ENCODE data around the gene CRYBG3. TPM values are rescaled to one million over a fixed set of nuclear protein-coding genes. Genes with fewer than 3 reads are reported as not detected.

CRYBG3 gene
- total RNA-seq, 1 experiment from 2014 or later: 5.9 TPM

DNA sequence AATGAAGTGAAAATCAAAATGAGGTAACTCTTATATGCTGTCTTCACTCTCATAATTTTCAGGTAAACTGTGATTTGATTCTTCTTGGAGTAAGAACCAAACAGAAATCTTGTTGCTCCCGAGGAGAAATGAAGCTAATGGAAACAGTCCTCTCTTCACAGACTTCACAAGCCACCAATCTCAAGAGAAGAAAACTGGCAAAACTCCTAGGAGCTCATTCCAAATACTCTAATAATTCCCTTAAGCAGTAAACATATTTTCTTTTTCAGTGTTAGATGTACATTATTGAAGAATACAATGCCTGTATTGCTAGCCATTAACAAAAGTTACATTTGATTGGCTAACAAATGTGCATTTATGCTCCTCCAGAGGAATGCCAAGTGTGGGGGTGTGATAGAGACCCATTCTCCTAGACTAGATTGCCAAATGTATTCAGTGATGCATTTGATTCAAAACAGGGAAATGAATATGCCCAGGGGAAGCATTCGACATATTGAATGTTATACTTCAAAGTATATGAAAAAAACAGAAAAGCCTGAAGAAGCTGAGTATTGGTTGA, 162.2 kb downstream of the CRYBG3 start:
- DNase-seq: no peak
- peaks cover 0 to 8% (median 1%) of the 10 kb centered on the region in 3 experiments; a peak in 3 of 7 replicates for H3K36me3 Mint-ChIP-seq (ENCODE audit: insufficient read depth in 1 of 3, low read depth in 3 of 3)
- H3K9ac ChIP-seq (ENCODE audit: extremely low read depth, insufficient read length, low read length): no peak overlapping the region
- no peaks in the 10 kb centered on the region for H4K20me1 ChIP-seq (ENCODE audit: control insufficient read depth, insufficient read depth, insufficient read length)
- H3K23ac ChIP-seq (ENCODE audit: insufficient read length, low read depth, low read length): no peak overlapping the region
- no peak overlapping the region for H2BK5ac ChIP-seq (ENCODE audit: insufficient read length, low read length)
- H3K18ac ChIP-seq (ENCODE audit: insufficient read length, low read depth, low read length): no peak overlapping the region
- no peak overlapping the region for H3K56ac ChIP-seq (ENCODE audit: insufficient read length, low read depth, low read length)
- no CpG with 5 or more reads among the region's 2 CpGs for WGBS (ENCODE audit: extremely low coverage, insufficient read length, low lambda C conversion rate)
- H3K4me3 Mint-ChIP-seq: no peak overlapping the region
- H3K9me3 ChIP-seq (ENCODE audit: control insufficient read depth, low read depth, low read length): no peaks in the 10 kb centered on the region
- no peak overlapping the region for H2BK15ac ChIP-seq (ENCODE audit: low read depth, low read length)
- H3K4me2 ChIP-seq (ENCODE audit: insufficient read depth, insufficient read length, low read length): no peak overlapping the region
- H4K91ac ChIP-seq (ENCODE audit: insufficient read length, low read depth, low read length): no peak overlapping the region
- TF ChIP-seq, protein P1, sequence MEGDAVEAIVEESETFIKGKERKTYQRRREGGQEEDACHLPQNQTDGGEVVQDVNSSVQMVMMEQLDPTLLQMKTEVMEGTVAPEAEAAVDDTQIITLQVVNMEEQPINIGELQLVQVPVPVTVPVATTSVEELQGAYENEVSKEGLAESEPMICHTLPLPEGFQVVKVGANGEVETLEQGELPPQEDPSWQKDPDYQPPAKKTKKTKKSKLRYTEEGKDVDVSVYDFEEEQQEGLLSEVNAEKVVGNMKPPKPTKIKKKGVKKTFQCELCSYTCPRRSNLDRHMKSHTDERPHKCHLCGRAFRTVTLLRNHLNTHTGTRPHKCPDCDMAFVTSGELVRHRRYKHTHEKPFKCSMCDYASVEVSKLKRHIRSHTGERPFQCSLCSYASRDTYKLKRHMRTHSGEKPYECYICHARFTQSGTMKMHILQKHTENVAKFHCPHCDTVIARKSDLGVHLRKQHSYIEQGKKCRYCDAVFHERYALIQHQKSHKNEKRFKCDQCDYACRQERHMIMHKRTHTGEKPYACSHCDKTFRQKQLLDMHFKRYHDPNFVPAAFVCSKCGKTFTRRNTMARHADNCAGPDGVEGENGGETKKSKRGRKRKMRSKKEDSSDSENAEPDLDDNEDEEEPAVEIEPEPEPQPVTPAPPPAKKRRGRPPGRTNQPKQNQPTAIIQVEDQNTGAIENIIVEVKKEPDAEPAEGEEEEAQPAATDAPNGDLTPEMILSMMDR (conservative IDR thresholded peaks at IDR 0.05): no peak
- H3K9me3 Mint-ChIP-seq: peaks cover 0 to 7% of the 10 kb centered on the region in 2 experiments; a peak in 3 of 5 replicates
- no peak overlapping the region for H3K27ac ChIP-seq (ENCODE audit: insufficient read length, low read depth, low read length)
- H2AK5ac ChIP-seq (ENCODE audit: insufficient read length, low read length): no peak overlapping the region
- H3K4me1 ChIP-seq (ENCODE audit: insufficient read depth, low read length): no peaks in the 10 kb centered on the region; the same call in 1 of the 2 replicates
- no peak overlapping the region for H3K4ac ChIP-seq (ENCODE audit: low read depth, low read length)
- H2BK12ac ChIP-seq (ENCODE audit: insufficient read length, low read depth, low read length): no peak overlapping the region
- peaks cover 4 to 10% of the 10 kb centered on the region in 2 experiments; a peak in 2 of 4 replicates for H3K4me1 Mint-ChIP-seq
- no peak overlapping the region for H2BK20ac ChIP-seq (ENCODE audit: low read depth, low read length, poor library complexity, severe bottlenecking)
- no peaks in the 10 kb centered on the region for H3K79me1 ChIP-seq (ENCODE audit: insufficient read depth, low read depth, low read length, poor library complexity, severe bottlenecking)
- peaks cover 5% of the 10 kb centered on the region for H3K23me2 ChIP-seq (ENCODE audit: insufficient read length, low read depth, low read length, poor library complexity, severe bottlenecking)
- no peaks in the 10 kb centered on the region for H3K27me3 ChIP-seq (ENCODE audit: insufficient read depth, low read length)
- H2BK120ac ChIP-seq (ENCODE audit: low read depth, low read length, poor library complexity, severe bottlenecking): no peak overlapping the region
- H4K5ac ChIP-seq (ENCODE audit: insufficient read length, low read depth, low read length): no peak overlapping the region
- H2AFZ ChIP-seq (ENCODE audit: low read length): no peak overlapping the region
- no peak overlapping the region for H4K8ac ChIP-seq (replicated peaks; ENCODE audit: insufficient read length, low read depth, low read length)
- H3K79me2 ChIP-seq (ENCODE audit: insufficient read depth, low read length): no peaks in the 10 kb centered on the region
- H3K27ac Mint-ChIP-seq: no peak overlapping the region
- H3K27me3 Mint-ChIP-seq (ENCODE audit: low read depth): no peaks in the 10 kb centered on the region
- H3T11ph ChIP-seq (ENCODE audit: low read length): no peak overlapping the region
- H3K14ac ChIP-seq (ENCODE audit: insufficient read depth, low read length): no peak overlapping the region

All from H9 (cell line).